ENCODE data around the gene F7.

The F7 gene

GRCh38 chr13:113065406-113066141 lies 40.0 kb upstream of the F7 start:
- TF ChIP-seq GATA3 (IDR thresholded peaks at IDR 0.05; ENCODE audit: low read depth, low read length) (no peak), GATA2 (IDR thresholded peaks at IDR 0.05; ENCODE audit: low read depth, low read length) (no peak)

GRCh38 chr13:113066142-113066455 lies 39.5 kb upstream of the F7 start:
- no peak for TF ChIP-seq GATA2 (IDR thresholded peaks at IDR 0.05; ENCODE audit: low read depth, low read length)
- TF ChIP-seq GATA3 (IDR thresholded peaks at IDR 0.05; ENCODE audit: low read depth, low read length) = no peak

- TF ChIP-seq GATA2 (IDR thresholded peaks at IDR 0.05; ENCODE audit: low read depth, low read length) (no peak), GATA3 (IDR thresholded peaks at IDR 0.05; ENCODE audit: low read depth, low read length) (no peak)
Observed at GRCh38 chr13:113066746-113067145, 38.8 kb upstream of the F7 start.

- TF ChIP-seq GATA3 (IDR thresholded peaks at IDR 0.05; ENCODE audit: low read depth, low read length) (no peak), GATA2 (IDR thresholded peaks at IDR 0.05; ENCODE audit: low read depth, low read length) (no peak)
Observed at GRCh38 chr13:113069861-113070805, 35.5 kb upstream of the F7 start.

GRCh38 chr13:113070855-113071254 lies 34.7 kb upstream of the F7 start:
- TF ChIP-seq GATA3 (IDR thresholded peaks at IDR 0.05; ENCODE audit: low read depth, low read length) (no peak), GATA2 (IDR thresholded peaks at IDR 0.05; ENCODE audit: low read depth, low read length) (no peak)

GRCh38 chr13:113072376-113072775 lies 33.2 kb upstream of the F7 start:
- TF ChIP-seq GATA2 (IDR thresholded peaks at IDR 0.05; ENCODE audit: low read depth, low read length) (no peak), GATA3 (IDR thresholded peaks at IDR 0.05; ENCODE audit: low read depth, low read length) (no peak)

GRCh38 chr13:113073942-113074341 lies 31.6 kb upstream of the F7 start:
- TF ChIP-seq GATA3 (IDR thresholded peaks at IDR 0.05; ENCODE audit: low read depth, low read length) (no peak), GATA2 (IDR thresholded peaks at IDR 0.05; ENCODE audit: low read depth, low read length) (no peak)

- TF ChIP-seq GATA3 (IDR thresholded peaks at IDR 0.05; ENCODE audit: low read depth, low read length) (no peak), GATA2 (IDR thresholded peaks at IDR 0.05; ENCODE audit: low read depth, low read length) (no peak)
Observed at GRCh38 chr13:113074401-113074800, 31.2 kb upstream of the F7 start.

- TF ChIP-seq GATA3 (IDR thresholded peaks at IDR 0.05; ENCODE audit: low read depth, low read length) (no peak), GATA2 (IDR thresholded peaks at IDR 0.05; ENCODE audit: low read depth, low read length) (no peak)
Observed at GRCh38 chr13:113074876-113075275, 30.7 kb upstream of the F7 start.

- no peak for TF ChIP-seq GATA2 (IDR thresholded peaks at IDR 0.05; ENCODE audit: low read depth, low read length)
- TF ChIP-seq GATA3 (IDR thresholded peaks at IDR 0.05; ENCODE audit: low read depth, low read length) = no peak
Observed at GRCh38 chr13:113075711-113076110, 29.9 kb upstream of the F7 start.

- TF ChIP-seq GATA3 (IDR thresholded peaks at IDR 0.05; ENCODE audit: low read depth, low read length) (no peak), GATA2 (IDR thresholded peaks at IDR 0.05; ENCODE audit: low read depth, low read length) (no peak)
Observed at GRCh38 chr13:113076681-113077401, 28.8 kb upstream of the F7 start.

- no peak for TF ChIP-seq GATA2 (IDR thresholded peaks at IDR 0.05; ENCODE audit: low read depth, low read length)
Observed at GRCh38 chr13:113077566-113077952, 28.0 kb upstream of the F7 start.

- TF ChIP-seq GATA3 (IDR thresholded peaks at IDR 0.05; ENCODE audit: low read depth, low read length) (no peak), GATA2 (IDR thresholded peaks at IDR 0.05; ENCODE audit: low read depth, low read length) (no peak)
Observed at GRCh38 chr13:113077953-113078901, 27.4 kb upstream of the F7 start.

Data from SH-SY5Y (cell line).